ENCODE data around the gene BLOC1S5. TPM values are rescaled to one million over a fixed set of nuclear protein-coding genes. Genes with fewer than 3 reads are reported as not detected.
A peak's percentile ranks its signal among the peaks of the same experiment; 100 is the strongest.

BLOC1S5 gene
- total and polyA plus RNA-seq, 7 donors = 5.5 to 16.2 (median 12.3) TPM

GRCh38 chr6:7975764-7976146 lies 88.4 kb downstream of the BLOC1S5 start:
- H3K27ac ChIP-seq = peak overlapping the region in 2 of 4 donors; percentile 47 to 67
- WGBS, 2 donors = 25 to 28% methylated on average over 8 of the region's 8 CpGs
- intact Hi-C loops (cut with DNase I) = no loop called here

GRCh38 chr6:7974938-7975763 lies 89.0 kb downstream of the BLOC1S5 start:
- WGBS, 2 donors = 3 to 16% methylated on average over 18 of the region's 18 CpGs
- Histone ChIP-seq H3K4me1 (peaks cover 0 to 19% (median 11%) of the 10 kb centered on the region in 4 donors), H3K9me3 (no peaks in the 10 kb centered on the region), H3K27ac (peak overlapping the region in 3 of 4 donors; percentile 36 to 67 (median 47)), H3K27me3 (no peaks in the 10 kb centered on the region), H3K4me3 (peak overlapping the region in 1 of 4 donors; percentile 28), H3K36me3 (no peaks in the 10 kb centered on the region)
- intact Hi-C loops (cut with DNase I) = no loop called here
- peak; percentile 89 for DNase-seq
- TF ChIP-seq EP300 (IDR thresholded peaks at IDR 0.05) (no peak), POLR2AphosphoS5 (IDR thresholded peaks at IDR 0.05) (peak; percentile 17 to 59 (median 54))

More at GRCh38 chr6:7975764-7976146, 88.4 kb downstream of the BLOC1S5 start:
- Histone ChIP-seq H3K27me3 (no peaks in the 10 kb centered on the region), H3K36me3 (no peaks in the 10 kb centered on the region), H3K9me3 (no peaks in the 10 kb centered on the region), H3K4me1 (peaks cover 0 to 19% (median 11%) of the 10 kb centered on the region in 4 donors), H3K4me3 (no peak overlapping the region)
- DNase-seq = no peak
- no peak for TF ChIP-seq POLR2AphosphoS5 (IDR thresholded peaks at IDR 0.05)

DNA sequence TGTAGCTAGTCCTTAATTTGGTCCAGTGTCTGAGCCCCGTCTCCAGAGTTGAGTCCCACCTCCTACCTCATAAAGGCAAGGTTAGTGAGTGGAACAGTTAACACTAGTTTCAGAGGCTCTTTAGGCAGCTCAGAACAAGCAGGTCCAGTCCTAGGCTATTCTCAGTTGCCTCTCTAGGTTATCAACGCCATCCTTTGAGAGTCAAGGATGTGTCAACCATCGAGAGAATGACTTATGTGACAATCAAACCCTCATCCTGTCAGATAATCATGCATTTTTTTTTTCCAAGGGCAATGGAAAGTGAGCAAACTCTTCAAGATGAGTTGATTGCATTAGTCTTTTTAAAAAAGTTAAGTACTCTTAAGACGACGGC lies 89.6 kb downstream of the BLOC1S5 start:
- Histone ChIP-seq H3K4me3 (no peak overlapping the region), H3K27me3 (no peaks in the 10 kb centered on the region), H3K27ac (peak overlapping the region in 3 of 4 donors; percentile 36 to 67 (median 47)), H3K36me3 (no peaks in the 10 kb centered on the region), H3K9me3 (no peaks in the 10 kb centered on the region), H3K4me1 (peaks cover 0 to 19% (median 11%) of the 10 kb centered on the region in 4 donors)
- TF ChIP-seq POLR2A (IDR thresholded peaks at IDR 0.05) = no peak
- TF ChIP-seq, protein P1, sequence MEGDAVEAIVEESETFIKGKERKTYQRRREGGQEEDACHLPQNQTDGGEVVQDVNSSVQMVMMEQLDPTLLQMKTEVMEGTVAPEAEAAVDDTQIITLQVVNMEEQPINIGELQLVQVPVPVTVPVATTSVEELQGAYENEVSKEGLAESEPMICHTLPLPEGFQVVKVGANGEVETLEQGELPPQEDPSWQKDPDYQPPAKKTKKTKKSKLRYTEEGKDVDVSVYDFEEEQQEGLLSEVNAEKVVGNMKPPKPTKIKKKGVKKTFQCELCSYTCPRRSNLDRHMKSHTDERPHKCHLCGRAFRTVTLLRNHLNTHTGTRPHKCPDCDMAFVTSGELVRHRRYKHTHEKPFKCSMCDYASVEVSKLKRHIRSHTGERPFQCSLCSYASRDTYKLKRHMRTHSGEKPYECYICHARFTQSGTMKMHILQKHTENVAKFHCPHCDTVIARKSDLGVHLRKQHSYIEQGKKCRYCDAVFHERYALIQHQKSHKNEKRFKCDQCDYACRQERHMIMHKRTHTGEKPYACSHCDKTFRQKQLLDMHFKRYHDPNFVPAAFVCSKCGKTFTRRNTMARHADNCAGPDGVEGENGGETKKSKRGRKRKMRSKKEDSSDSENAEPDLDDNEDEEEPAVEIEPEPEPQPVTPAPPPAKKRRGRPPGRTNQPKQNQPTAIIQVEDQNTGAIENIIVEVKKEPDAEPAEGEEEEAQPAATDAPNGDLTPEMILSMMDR (IDR thresholded peaks at IDR 0.05) = no peak
- TF ChIP-seq EP300 (IDR thresholded peaks at IDR 0.05) = no peak
- no peak for TF ChIP-seq POLR2AphosphoS5 (IDR thresholded peaks at IDR 0.05)
- DNase-seq = no peak
- intact Hi-C loops (cut with DNase I) = no loop called here
- 38 to 66% methylated on average over 5 of the region's 5 CpGs for WGBS, 2 donors

DNA sequence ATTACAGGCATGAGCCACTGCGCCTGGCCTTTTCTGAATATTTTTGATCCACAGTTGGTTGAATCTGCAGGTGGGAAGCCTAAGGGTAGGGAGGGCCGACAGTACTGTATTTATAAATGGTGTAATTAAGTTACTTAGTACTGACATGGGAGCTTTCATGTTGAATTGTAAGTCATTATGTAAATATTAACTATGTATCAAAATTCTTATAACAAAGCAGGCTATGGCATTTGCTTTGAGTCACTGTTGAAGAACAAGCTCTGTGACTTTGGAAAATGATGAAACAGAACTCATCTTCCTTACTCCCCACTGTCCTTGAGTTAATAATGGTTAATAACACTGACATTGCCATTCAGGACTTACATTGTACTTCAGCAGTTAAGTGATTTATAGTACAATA lies 90.6 kb downstream of the BLOC1S5 start:
- Histone ChIP-seq H3K4me1 (peaks cover 0 to 19% (median 11%) of the 10 kb centered on the region in 4 donors), H3K27ac (no peak overlapping the region), H3K4me3 (no peak overlapping the region), H3K9me3 (no peaks in the 10 kb centered on the region), H3K36me3 (no peaks in the 10 kb centered on the region), H3K27me3 (no peaks in the 10 kb centered on the region)
- 82 to 90% methylated on average over 2 of the region's 2 CpGs for WGBS, 2 donors
- DNase-seq = no peak
- TF ChIP-seq, protein P1 (IDR thresholded peaks at IDR 0.05) = no peak
- TF ChIP-seq POLR2A (IDR thresholded peaks at IDR 0.05) (no peak), EP300 (IDR thresholded peaks at IDR 0.05) (no peak), POLR2AphosphoS5 (IDR thresholded peaks at IDR 0.05) (no peak)
- intact Hi-C loops (cut with DNase I) = no loop called here

GRCh38 chr6:7971499-7971898 lies 92.7 kb downstream of the BLOC1S5 start:
- Histone ChIP-seq H3K4me1 (peaks cover 0 to 19% (median 11%) of the 10 kb centered on the region in 4 donors), H3K9me3 (no peaks in the 10 kb centered on the region), H3K4me3 (no peak overlapping the region), H3K36me3 (no peaks in the 10 kb centered on the region), H3K27me3 (no peaks in the 10 kb centered on the region), H3K27ac (no peak overlapping the region)
- WGBS, 2 donors = 99% methylated on average over 2 of the region's 2 CpGs
- no peak for DNase-seq
- TF ChIP-seq EP300 (IDR thresholded peaks at IDR 0.05) = no peak
- intact Hi-C loops (cut with DNase I) = no loop called here

DNA sequence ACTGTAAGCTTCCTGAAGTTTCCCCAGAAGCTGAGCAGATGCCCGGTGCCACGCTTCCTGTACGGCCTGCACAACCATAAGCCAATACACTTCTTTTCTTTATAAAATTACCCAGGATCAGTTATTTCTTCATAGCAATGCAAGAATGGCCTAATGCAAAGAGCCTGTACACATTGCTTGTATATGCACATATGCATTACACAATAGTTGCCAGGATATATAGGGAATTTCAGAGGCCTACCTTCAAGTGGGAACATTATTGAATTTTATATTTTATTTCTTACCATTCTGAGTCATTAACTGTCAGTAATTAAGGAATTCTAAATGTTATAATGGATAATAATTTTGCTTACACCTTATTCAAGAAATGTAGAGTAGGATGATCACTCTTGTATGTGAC lies 93.6 kb downstream of the BLOC1S5 start:
- intact Hi-C loops (cut with DNase I) = no loop called here
- peaks cover 0 to 13% (median 7%) of the 10 kb centered on the region in 4 donors for H3K4me1 ChIP-seq
- H3K27me3 ChIP-seq = no peaks in the 10 kb centered on the region
- WGBS, 2 donors = 81 to 98% methylated on average over 3 of the region's 3 CpGs
- no peak for DNase-seq
- H3K4me3 ChIP-seq = no peak overlapping the region
- TF ChIP-seq EP300 (IDR thresholded peaks at IDR 0.05) = no peak
- TF ChIP-seq POLR2A (IDR thresholded peaks at IDR 0.05) = no peak
- TF ChIP-seq, protein P1 (IDR thresholded peaks at IDR 0.05) = no peak
- no peak for TF ChIP-seq POLR2AphosphoS5 (IDR thresholded peaks at IDR 0.05)
- no peaks in the 10 kb centered on the region for H3K9me3 ChIP-seq
- no peak overlapping the region for H3K27ac ChIP-seq
- no peaks in the 10 kb centered on the region for H3K36me3 ChIP-seq

Measured in sigmoid colon (tissue), 7 donors.